ENCODE data around the gene DIMT1.
A peak's percentile ranks its signal among the peaks of the same experiment; 100 is the strongest.

The DIMT1 gene

DNA sequence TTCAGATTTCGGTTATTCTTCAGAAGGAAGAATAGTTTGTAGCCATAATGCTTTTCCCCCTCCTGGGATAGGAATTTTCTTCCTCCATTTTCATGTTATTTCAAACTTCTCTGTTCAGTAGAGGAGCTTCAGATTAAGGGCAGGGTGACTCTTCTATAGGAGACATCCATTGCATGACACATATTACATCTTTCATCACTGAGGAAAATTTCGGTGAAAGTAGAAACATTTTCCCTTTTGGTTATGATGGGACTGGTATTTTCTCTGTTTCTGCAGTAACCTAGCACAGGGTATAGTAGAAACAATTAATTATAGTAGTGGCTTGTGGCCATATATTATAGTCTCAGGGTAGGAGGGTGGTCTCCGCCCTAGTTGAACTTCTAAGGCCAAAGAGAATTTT, 10.0 kb upstream of the DIMT1 start:
- Histone ChIP-seq H3K4me1 (ENCODE audit: control insufficient read depth, insufficient read depth, low read length) (peaks cover 7% of the 10 kb centered on the region), H3K9me3 (ENCODE audit: control insufficient read depth, low read length) (no peaks in the 10 kb centered on the region), H3K4me3 (ENCODE audit: insufficient read depth, low read depth, low read length) (peak overlapping the region; percentile 84), H3K27ac (ENCODE audit: insufficient read depth, low read depth, low read length, poor library complexity, severe bottlenecking) (no peak overlapping the region), H3K36me3 (ENCODE audit: control insufficient read depth, insufficient read depth, low read length) (no peaks in the 10 kb centered on the region), H3K27me3 (ENCODE audit: control insufficient read depth, insufficient read depth, low read length, poor library complexity, severe bottlenecking) (no peaks in the 10 kb centered on the region)
- WGBS, 2 experiments: 67 to 68% methylated on average over 3 of the region's 3 CpGs

DNA sequence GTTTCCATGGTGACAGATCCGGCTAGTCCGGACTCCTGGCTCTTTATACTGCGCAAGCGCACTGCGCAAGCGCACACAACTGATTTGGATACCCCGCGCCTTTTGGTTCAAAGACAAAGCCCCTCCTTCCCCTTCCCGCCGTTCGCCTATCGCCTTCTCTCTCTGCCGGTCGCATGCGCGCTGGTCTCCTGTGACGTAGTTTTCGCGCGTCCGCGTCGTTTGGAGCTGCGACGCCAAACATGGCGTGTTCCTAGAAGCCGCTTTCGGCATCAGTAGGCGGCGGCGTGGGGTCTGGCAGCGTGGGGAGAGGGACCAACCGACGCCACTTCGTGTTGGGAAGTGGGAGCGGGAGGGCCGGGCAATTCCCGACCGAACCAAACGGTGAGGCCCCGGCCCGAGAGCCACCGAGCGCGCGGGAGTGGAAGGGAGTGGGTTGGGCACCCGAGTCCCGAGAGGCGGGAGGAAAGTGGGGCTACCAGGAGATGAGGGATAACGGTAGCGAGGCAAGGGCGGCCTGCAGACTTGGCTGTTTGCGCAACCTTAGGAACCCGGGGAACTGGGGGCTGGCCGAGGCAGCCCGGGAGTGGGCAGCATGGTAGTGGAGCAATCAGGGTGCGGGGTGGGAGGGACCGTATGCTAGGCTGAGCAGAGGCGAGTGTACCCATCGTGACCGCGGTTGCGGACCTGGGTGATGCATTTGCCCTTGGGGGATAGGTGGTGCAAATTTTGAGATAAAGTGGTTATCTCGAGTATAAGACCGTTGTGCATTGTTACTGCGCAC, 9.0 kb upstream of the DIMT1 start, which contains the start of gene IPO11:
Gene IPO11 (plus strand): TSS at position 215 of the 781 bp plus-strand sequence. CDS start 24,517 bp downstream, outside the sequence.
- no peaks in the 10 kb centered on the region for H3K27me3 ChIP-seq (ENCODE audit: control insufficient read depth, insufficient read depth, low read length, poor library complexity, severe bottlenecking)
- H3K4me1 ChIP-seq (ENCODE audit: control insufficient read depth, insufficient read depth, low read length): peaks cover 7% of the 10 kb centered on the region
- H3K36me3 ChIP-seq (ENCODE audit: control insufficient read depth, insufficient read depth, low read length): no peaks in the 10 kb centered on the region
- H3K27ac ChIP-seq (ENCODE audit: insufficient read depth, low read depth, low read length, poor library complexity, severe bottlenecking): peak within 1 kb of the TSS; percentile 93
- H3K9me3 ChIP-seq (ENCODE audit: control insufficient read depth, low read length): no peaks in the 10 kb centered on the region
- peak within 1 kb of the TSS; percentile 84 for H3K4me3 ChIP-seq (ENCODE audit: insufficient read depth, low read depth, low read length)
- 0 to 1% methylated on average over 66 of the region's 66 CpGs for WGBS, 2 experiments

DNA sequence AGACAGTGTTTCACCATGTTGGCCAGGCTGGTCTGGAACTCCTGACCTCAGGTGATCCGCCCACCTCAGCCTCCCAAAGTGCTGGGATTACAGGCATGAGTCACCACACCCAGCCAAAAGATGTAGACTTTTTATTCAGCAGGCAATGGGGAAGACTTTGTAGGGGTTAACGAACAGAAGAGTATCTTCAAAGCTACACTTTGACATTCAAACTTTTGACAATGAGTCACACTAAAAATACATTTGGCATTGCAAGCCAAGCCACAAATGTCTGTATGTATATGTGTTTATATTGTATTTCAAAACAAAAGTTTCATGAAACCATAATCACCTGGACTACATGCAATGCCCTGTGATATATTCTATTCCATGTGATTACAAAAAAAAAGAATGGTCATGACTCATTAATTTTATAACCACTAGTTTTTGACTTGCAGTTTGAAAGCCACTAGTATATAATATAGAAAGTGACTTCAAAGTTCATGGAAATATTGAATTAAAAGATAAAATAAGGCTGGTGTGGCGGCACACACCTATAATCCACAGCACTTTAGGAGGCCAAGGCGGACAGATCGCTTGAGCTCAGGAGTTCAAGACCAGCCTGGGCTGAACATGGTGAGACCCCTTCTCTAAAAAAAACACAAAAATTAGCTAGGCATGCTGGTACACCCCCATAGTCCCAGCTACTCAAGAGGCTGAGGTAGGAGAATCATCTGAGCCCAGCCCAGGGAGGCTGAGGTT, 8.3 kb downstream of the DIMT1 start:
- WGBS, 2 experiments: 94 to 98% methylated on average over 4 to 5 of the region's 5 CpGs
- Histone ChIP-seq H3K9me3 (ENCODE audit: control insufficient read depth, low read length) (no peaks in the 10 kb centered on the region), H3K36me3 (ENCODE audit: control insufficient read depth, insufficient read depth, low read length) (peaks cover 4% of the 10 kb centered on the region), H3K27ac (ENCODE audit: insufficient read depth, low read depth, low read length, poor library complexity, severe bottlenecking) (no peak overlapping the region), H3K27me3 (ENCODE audit: control insufficient read depth, insufficient read depth, low read length, poor library complexity, severe bottlenecking) (no peaks in the 10 kb centered on the region), H3K4me3 (ENCODE audit: insufficient read depth, low read depth, low read length) (no peak overlapping the region), H3K4me1 (ENCODE audit: control insufficient read depth, insufficient read depth, low read length) (no peaks in the 10 kb centered on the region)

DNA sequence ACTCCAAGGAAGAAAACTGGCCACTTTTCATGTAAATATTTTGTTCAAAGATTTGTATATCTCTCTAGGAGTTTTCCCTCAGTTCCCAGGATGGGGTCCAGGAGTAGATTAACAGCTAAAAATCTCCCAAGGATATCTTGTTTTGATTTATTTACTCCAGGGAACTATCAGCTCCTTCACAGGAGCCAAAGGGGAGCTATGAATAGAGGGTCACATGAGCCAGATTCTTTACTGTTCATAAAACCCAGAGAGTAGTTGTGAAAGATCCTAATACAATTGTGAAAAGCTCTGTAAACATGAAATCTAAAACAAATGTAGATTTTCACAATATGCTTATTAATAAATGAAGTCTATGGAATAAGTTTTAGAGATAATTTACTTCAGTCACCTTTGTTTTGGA, 16.9 kb downstream of the DIMT1 start:
- H3K9me3 ChIP-seq (ENCODE audit: control insufficient read depth, low read length): no peaks in the 10 kb centered on the region
- H3K4me3 ChIP-seq (ENCODE audit: insufficient read depth, low read depth, low read length): no peak overlapping the region
- H3K27me3 ChIP-seq (ENCODE audit: control insufficient read depth, insufficient read depth, low read length, poor library complexity, severe bottlenecking): no peaks in the 10 kb centered on the region
- no peaks in the 10 kb centered on the region for H3K4me1 ChIP-seq (ENCODE audit: control insufficient read depth, insufficient read depth, low read length)
- H3K36me3 ChIP-seq (ENCODE audit: control insufficient read depth, insufficient read depth, low read length): peaks cover 42% of the 10 kb centered on the region
- no peak overlapping the region for H3K27ac ChIP-seq (ENCODE audit: insufficient read depth, low read depth, low read length, poor library complexity, severe bottlenecking)

DNA sequence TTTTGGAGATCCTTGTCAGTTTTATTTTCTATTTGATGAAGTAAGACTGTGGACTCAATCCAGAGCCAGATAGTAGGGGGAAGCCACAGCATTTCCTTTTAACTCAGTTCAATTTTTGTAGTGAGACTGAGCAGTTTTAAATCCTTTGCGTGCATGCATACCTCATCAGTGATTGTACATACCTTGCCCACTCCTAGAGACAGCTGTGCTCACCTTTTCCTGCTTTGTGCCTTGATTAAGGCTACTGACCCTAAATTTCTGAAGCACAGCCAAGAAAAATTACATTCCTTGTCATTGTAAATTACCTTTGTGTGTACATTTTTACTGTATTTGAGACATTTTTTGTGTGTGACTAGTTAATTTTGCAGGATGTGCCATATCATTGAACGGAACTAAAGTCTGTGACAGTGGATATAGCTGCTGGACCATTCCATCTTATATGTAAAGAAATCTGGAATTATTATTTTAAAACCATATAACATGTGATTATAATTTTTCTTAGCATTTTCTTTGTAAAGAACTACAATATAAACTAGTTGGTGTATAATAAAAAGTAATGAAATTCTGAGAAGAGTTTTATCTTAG, 17.8 kb downstream of the DIMT1 start:
- Histone ChIP-seq H3K4me3 (ENCODE audit: insufficient read depth, low read depth, low read length) (no peak overlapping the region), H3K27me3 (ENCODE audit: control insufficient read depth, insufficient read depth, low read length, poor library complexity, severe bottlenecking) (no peaks in the 10 kb centered on the region), H3K9me3 (ENCODE audit: control insufficient read depth, low read length) (no peaks in the 10 kb centered on the region), H3K27ac (ENCODE audit: insufficient read depth, low read depth, low read length, poor library complexity, severe bottlenecking) (no peak overlapping the region), H3K36me3 (ENCODE audit: control insufficient read depth, insufficient read depth, low read length) (peaks cover 42% of the 10 kb centered on the region), H3K4me1 (ENCODE audit: control insufficient read depth, insufficient read depth, low read length) (no peaks in the 10 kb centered on the region)
- WGBS, 2 experiments: 88 to 92% methylated on average over 1 to 2 of the region's 2 CpGs

DNA sequence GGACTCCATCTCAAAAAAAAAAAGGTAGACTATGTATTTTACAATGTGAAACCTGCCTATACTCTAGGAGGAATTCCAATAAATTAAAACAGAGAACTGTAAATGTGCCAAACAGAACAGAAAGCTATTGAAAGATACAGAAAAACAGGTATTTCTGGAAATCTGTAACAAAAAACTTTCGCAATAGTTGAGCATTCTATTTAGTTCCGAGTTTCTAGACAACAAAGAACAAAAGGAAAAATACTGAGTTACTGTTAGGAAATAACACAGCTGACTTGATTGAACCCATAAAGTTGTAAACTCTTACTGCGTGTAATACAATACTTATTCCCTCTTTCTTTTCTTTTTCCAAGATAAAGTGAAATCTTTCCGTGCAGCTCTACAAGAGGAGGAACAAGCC, 18.6 kb downstream of the DIMT1 start:
- no peak overlapping the region for H3K4me3 ChIP-seq (ENCODE audit: insufficient read depth, low read depth, low read length)
- no peaks in the 10 kb centered on the region for H3K9me3 ChIP-seq (ENCODE audit: control insufficient read depth, low read length)
- H3K27me3 ChIP-seq (ENCODE audit: control insufficient read depth, insufficient read depth, low read length, poor library complexity, severe bottlenecking): no peaks in the 10 kb centered on the region
- no peak overlapping the region for H3K27ac ChIP-seq (ENCODE audit: insufficient read depth, low read depth, low read length, poor library complexity, severe bottlenecking)
- 98% methylated on average over 4 of the region's 4 CpGs for WGBS, 2 experiments
- H3K4me1 ChIP-seq (ENCODE audit: control insufficient read depth, insufficient read depth, low read length): no peaks in the 10 kb centered on the region
- H3K36me3 ChIP-seq (ENCODE audit: control insufficient read depth, insufficient read depth, low read length): peaks cover 42% of the 10 kb centered on the region

DNA sequence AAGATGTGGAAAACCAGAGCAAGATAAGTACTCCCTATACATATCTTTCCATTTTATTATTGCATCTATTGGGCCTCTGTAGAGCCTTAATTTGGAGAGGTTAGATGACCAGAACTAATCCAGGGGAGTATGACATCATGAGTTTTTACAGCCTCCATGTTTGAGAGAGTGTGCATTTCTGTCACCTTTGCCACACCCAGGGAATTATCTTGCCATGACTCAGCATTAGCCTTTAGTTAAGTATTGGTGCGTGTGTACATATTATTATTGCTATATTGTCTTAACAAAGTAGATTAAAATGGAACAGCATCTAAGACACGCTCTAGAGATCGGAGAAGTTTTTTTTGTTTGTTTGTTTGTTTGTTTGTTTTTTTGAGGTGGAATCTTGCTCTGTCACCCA, 27.6 kb downstream of the DIMT1 start:
- H3K36me3 ChIP-seq (ENCODE audit: control insufficient read depth, insufficient read depth, low read length): peaks cover 41% of the 10 kb centered on the region
- H3K4me1 ChIP-seq (ENCODE audit: control insufficient read depth, insufficient read depth, low read length): no peaks in the 10 kb centered on the region
- 91% methylated on average over 2 to 3 of the region's 3 CpGs for WGBS, 2 experiments
- no peak overlapping the region for H3K27ac ChIP-seq (ENCODE audit: insufficient read depth, low read depth, low read length, poor library complexity, severe bottlenecking)
- H3K9me3 ChIP-seq (ENCODE audit: control insufficient read depth, low read length): no peaks in the 10 kb centered on the region
- no peak overlapping the region for H3K4me3 ChIP-seq (ENCODE audit: insufficient read depth, low read depth, low read length)
- H3K27me3 ChIP-seq (ENCODE audit: control insufficient read depth, insufficient read depth, low read length, poor library complexity, severe bottlenecking): no peaks in the 10 kb centered on the region

DNA sequence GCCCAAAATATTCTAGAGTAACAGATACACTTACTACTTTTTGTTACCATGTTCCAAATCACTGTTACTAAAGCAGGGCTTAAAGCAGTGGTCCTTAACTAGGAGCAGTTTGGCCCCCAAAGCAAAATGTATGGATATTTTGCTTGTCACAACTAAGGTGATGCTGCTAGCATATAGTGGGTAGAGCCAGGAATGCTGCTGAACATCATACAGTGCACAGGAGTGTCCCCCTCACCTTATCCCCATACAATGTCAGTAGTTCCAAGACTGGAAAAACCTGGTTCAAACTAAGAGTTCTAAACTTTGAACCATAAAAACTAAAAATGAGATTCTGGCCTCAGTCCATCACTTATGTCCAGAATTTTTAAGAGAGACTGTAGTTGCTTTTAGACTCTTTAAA, 28.1 kb downstream of the DIMT1 start:
- peaks cover 41% of the 10 kb centered on the region for H3K36me3 ChIP-seq (ENCODE audit: control insufficient read depth, insufficient read depth, low read length)

DNA sequence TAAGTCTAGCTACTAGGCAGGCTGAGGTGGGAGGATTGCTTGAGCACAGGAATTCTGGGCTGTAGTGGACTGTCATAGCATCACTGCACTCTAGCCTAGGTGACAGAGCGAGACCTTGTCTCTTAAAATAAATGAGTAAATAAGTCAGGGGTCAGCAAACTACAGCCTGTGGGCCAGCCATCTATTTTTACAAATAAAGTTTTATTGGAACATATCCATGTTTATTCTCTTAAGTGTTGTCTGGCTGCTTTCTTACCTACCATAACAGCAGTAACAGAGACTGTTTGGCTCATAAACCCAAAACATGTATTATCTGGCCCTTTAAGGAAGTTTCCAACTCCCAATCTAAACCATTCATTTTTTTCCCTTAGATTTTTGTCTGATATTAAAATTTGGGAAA, 29.6 kb downstream of the DIMT1 start:
- H3K9me3 ChIP-seq (ENCODE audit: control insufficient read depth, low read length): no peaks in the 10 kb centered on the region
- H3K27me3 ChIP-seq (ENCODE audit: control insufficient read depth, insufficient read depth, low read length, poor library complexity, severe bottlenecking): no peaks in the 10 kb centered on the region
- H3K27ac ChIP-seq (ENCODE audit: insufficient read depth, low read depth, low read length, poor library complexity, severe bottlenecking): no peak overlapping the region
- no peaks in the 10 kb centered on the region for H3K4me1 ChIP-seq (ENCODE audit: control insufficient read depth, insufficient read depth, low read length)
- WGBS, 2 experiments: 83 to 95% methylated on average over 1 of the region's 1 CpG
- H3K4me3 ChIP-seq (ENCODE audit: insufficient read depth, low read depth, low read length): no peak overlapping the region
- H3K36me3 ChIP-seq (ENCODE audit: control insufficient read depth, insufficient read depth, low read length): peaks cover 34% of the 10 kb centered on the region

More for the DNA sequence above, 28.1 kb downstream of the DIMT1 start:
- H3K27ac ChIP-seq (ENCODE audit: insufficient read depth, low read depth, low read length, poor library complexity, severe bottlenecking): no peak overlapping the region
- no peaks in the 10 kb centered on the region for H3K9me3 ChIP-seq (ENCODE audit: control insufficient read depth, low read length)
- H3K4me1 ChIP-seq (ENCODE audit: control insufficient read depth, insufficient read depth, low read length): no peaks in the 10 kb centered on the region
- no peak overlapping the region for H3K4me3 ChIP-seq (ENCODE audit: insufficient read depth, low read depth, low read length)
- H3K27me3 ChIP-seq (ENCODE audit: control insufficient read depth, insufficient read depth, low read length, poor library complexity, severe bottlenecking): no peaks in the 10 kb centered on the region

DNA sequence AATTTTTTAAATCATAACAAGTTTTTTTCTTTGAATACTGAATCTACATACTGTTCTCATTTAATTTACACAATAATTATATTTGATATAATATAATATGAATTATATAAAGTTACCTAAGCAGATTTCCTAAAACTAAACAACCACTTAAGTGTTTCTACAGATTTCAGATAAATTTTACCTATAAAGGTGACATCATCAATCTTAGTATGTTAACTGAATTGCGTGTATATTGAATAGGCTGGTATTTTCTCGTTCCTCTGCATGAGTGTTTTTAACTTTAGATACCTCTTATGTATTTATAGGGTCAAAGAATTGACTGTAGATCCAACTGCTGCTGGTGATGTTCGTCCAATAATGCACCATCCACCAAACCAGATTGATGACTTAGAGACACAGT, 30.3 kb downstream of the DIMT1 start:
- no peaks in the 10 kb centered on the region for H3K27me3 ChIP-seq (ENCODE audit: control insufficient read depth, insufficient read depth, low read length, poor library complexity, severe bottlenecking)
- H3K9me3 ChIP-seq (ENCODE audit: control insufficient read depth, low read length): no peaks in the 10 kb centered on the region
- H3K4me1 ChIP-seq (ENCODE audit: control insufficient read depth, insufficient read depth, low read length): no peaks in the 10 kb centered on the region
- no peak overlapping the region for H3K27ac ChIP-seq (ENCODE audit: insufficient read depth, low read depth, low read length, poor library complexity, severe bottlenecking)
- H3K4me3 ChIP-seq (ENCODE audit: insufficient read depth, low read depth, low read length): no peak overlapping the region
- WGBS, 2 experiments: 93% methylated on average over 3 of the region's 3 CpGs; no CpG with 5 or more reads in 1 of the 2 experiments
- peaks cover 27% of the 10 kb centered on the region for H3K36me3 ChIP-seq (ENCODE audit: control insufficient read depth, insufficient read depth, low read length)

Data from ectodermal cell (in vitro differentiated cells).